Measurements from ENCODE around the gene B3GNT8. TPM values are rescaled to one million over a fixed set of nuclear protein-coding genes. Genes with fewer than 3 reads are reported as not detected.

B3GNT8 gene
- total and polyA plus RNA-seq, 9 of the 15 experiments (the other 6 are each of a cell fraction or from before 2014, with no cell fraction given): 0.11 to 2.9 (median 0.65) TPM; not detected in 2

- no peak for TF ChIP-seq ZMIZ1 (IDR thresholded peaks at IDR 0.05; ENCODE audit: low read depth in 2 of 2, low read length in 2 of 2)
These were observed 49.0 kb downstream of the B3GNT8 start (continued) for GRCh38 chr19:41377977-41378709.

GRCh38 chr19:41376998-41377365 lies 50.2 kb downstream of the B3GNT8 start:
- H3K9me3 ChIP-seq (replicated peaks; ENCODE audit: control insufficient read depth, insufficient read depth, low read depth, low read length): no peaks in the 10 kb centered on the region
- FAIRE-seq: no peak
- intact Hi-C loops (cut with micrococcal nuclease) (no loop called here), in situ Hi-C loops (cut with MboI) (no loop called here)
- no peak for DNase-seq (ENCODE audit: extremely low read depth in 1 of 4, low spot score in 3 of 4)
- H3K4me1 ChIP-seq (replicated peaks in 1 of 2; ENCODE audit: control insufficient read depth in 2 of 2, insufficient read depth in 2 of 2, low read length in 2 of 2): peaks cover 0 to 19% of the 10 kb centered on the region in 2 experiments; a peak in 3 of 5 replicates
- WGBS (ENCODE audit: insufficient coverage, low coverage, missing lambda C conversion rate): 77% methylated on average over 3 of the region's 8 CpGs
- H3K4me3 ChIP-seq: no peak overlapping the region
- BruUV-seq (replicated peaks): no TSS peak
- H3K36me3 ChIP-seq (ENCODE audit: control insufficient read depth, insufficient read depth, low read length): 0 out of 3 replicates have a peak, but pooled peaks cover 3% of the 10 kb centered on the region
- no peaks in the 10 kb centered on the region for H4K20me1 ChIP-seq (replicated peaks; ENCODE audit: control insufficient read depth, insufficient read depth, low read length)
- no peak overlapping the region for H2AFZ ChIP-seq (ENCODE audit: low read depth, low read length)
- TF ChIP-seq RAD51 (IDR thresholded peaks at IDR 0.05; ENCODE audit: borderline replicate concordance, low read depth): no peak
- no peak for TF ChIP-seq FOXP1 (CRISPR knock-in tag; IDR thresholded peaks at IDR 0.05)
- no peak for TF ChIP-seq FOXK1 (CRISPR knock-in tag; IDR thresholded peaks at IDR 0.05; ENCODE audit: borderline replicate concordance)
- TF ChIP-seq ETV1 (tag; conservative IDR thresholded peaks at IDR 0.05; ENCODE audit: low read depth): no peak
- TF ChIP-seq EGR1 (conservative IDR thresholded peaks at IDR 0.05): peak; percentile 87
- TF ChIP-seq POLR2A (conservative IDR thresholded peaks at IDR 0.05): peak; percentile 33; the same call in 1 of the 2 replicates
- no peak for TF ChIP-seq ZC3H11A (IDR thresholded peaks at IDR 0.05; ENCODE audit: low read depth, low read length)
- TF ChIP-seq YY1 (IDR thresholded peaks at IDR 0.05; ENCODE audit: borderline replicate concordance in 1 of 3, control insufficient read depth in 1 of 3, extremely low read depth in 1 of 3, insufficient read depth in 3 of 3, insufficient read length in 1 of 3, insufficient replicate concordance in 2 of 3, low read depth in 1 of 3, low read length in 2 of 3): no peak
- no peak overlapping the region for H3K4me2 ChIP-seq (ENCODE audit: insufficient read depth, low read length)
- no peak overlapping the region for H3K27ac ChIP-seq (ENCODE audit: extremely low read depth, low read depth, low read length)
- peaks cover 6% of the 10 kb centered on the region; the same call in 1 of the 3 replicates for H3K79me2 ChIP-seq (ENCODE audit: control insufficient read depth, insufficient read depth, low read length)
- CTCF ChIA-PET (ENCODE audit: low intra/inter-chr PET ratio): no interaction called here
- H3K9me1 ChIP-seq (ENCODE audit: control insufficient read depth, insufficient read depth, low read length): no peaks in the 10 kb centered on the region
- POLR2A ChIA-PET: no interaction called here
- no peaks in the 10 kb centered on the region for H3K27me3 ChIP-seq (ENCODE audit: control insufficient read depth in 2 of 2, insufficient read depth in 2 of 2, low read length in 2 of 2)
- 0 out of 4 replicates have a peak overlapping the region, but pooled peaks of 1 of the 2 experiments have one; percentile 26 for H3K9ac ChIP-seq (ENCODE audit: insufficient read depth in 1 of 2, low read depth in 2 of 2, low read length in 2 of 2)
- no peak for ATAC-seq

Measured in K562 (cell line).